HG03045 (cell line): ENCODE results near the gene MED7.

Experiments
- ATAC-seq: cut with Tn5 transposase; IDR thresholded peaks from one replicate; pipeline ENCODE4 v1.9.1; 2021; ENCODE audit warnings: mild to moderate bottlenecking, moderate library complexity; ENCODE audit not compliant: unreplicated experiment

The MED7 gene

DNA sequence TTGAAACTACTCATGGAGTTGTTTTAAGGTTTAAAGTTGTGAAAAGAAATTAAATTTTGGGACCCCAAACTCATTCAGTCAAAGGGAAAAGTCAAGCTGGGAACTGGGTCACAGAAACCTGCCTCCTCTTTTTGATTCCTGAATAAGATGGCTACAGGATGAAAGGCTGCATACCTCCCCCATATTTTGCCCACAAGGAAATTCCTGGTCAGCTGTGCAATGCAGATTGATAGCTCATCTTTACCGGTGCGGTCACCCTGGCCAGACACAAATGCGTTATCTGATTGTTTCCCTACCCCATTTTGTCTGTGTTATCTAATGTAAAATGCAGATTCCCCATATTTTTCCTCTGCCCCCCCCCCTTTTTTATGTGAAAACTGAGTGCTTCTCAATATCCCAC, 35.2 kb downstream of the MED7 start:
- ATAC-seq = no peak

DNA sequence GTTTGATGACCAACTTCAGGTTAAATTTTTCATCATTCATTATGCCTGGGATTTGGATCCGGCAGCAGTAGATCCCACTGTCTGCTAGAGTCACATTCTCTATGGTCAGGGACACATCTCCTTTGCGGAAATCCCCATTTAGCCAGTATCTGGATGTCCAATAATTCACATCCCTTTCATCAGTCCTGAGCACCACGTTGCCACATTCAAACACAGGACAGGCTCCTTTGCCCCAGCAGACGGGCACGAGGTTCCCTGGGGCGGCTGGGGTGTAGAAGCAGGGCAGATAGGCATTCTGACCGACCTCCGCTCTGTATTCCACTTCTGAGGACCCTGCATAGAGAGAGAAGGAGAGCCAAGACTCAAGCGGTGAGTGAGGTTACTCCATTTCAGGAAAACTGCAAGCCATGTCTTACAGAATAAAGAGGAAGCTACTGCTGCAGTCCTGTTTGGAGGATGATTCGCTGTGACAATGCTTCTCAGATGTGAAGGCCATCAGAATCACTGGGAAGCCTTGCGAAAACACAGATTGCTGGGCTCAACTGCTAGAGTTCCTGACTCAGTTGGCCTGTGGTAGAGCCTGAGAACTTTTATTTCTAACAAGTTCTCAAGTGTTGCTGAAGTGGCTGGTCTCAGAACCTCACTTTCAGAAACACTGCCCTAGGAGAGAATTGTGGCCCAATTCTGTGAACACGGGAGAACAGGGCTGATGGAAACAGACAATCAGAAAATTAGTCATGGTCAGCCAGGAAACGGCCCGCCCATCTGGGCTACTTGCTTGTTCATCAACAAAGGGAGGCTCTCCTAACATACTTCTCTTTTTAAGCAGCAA, 35.8 kb downstream of the MED7 start:
- no peak for ATAC-seq

DNA sequence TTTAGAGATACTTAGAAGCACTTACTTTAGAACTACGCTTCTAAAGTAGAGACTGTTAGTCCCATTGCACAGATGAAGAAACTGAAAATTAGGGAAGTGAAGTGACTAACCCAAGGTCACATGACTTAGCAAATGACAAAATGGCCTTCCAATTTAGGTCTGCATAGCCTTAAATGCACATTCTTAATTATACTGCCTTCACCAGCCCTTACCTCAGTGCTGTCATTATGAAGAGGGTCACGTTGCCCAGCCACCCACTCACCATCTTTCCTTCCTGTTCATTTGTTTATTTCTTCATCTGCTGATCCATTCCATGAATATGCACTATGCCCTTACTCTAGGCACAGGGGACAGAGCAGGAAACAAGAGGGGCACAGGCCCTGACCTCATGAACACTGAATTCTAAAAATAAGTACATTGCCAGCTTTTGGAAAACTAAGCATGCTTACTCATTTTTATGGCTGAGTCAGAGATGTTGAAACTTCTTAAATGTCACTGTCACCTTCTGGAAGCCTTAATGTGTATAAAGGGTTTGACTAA, 42.5 kb downstream of the MED7 start:
- ATAC-seq = no peak

DNA sequence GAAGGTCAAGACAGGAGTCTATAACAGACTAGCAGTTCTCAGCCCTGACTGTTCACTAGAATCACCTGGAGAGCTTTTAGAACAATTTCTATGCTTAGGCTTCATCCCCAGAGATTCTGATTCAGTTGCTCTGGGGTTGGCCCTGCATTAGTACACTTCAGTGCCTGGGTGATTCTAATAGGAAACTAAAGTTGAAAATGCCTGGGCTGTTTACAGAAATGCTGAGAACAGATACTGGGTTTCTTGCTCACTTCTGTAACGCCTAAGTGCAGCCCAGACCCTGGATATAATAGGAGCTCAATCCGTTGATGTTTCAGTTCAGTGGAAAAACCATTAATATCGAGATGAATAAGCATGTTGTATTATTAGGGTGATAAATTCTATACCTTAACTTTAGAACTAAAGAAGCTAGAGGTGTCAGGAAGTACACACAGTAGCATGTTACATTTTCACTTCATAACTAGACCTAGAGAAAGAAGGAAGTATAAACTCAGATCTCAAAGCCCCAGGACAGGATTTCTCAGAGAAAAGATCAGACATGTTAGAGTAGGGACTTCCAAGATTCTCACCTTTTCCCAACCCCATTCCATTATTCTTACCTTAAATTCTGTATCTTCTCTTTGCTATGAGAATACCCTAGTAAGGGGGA, 54.2 kb downstream of the MED7 start:
- no peak for ATAC-seq
